ENCODE data around the gene FAM184A.

FAM184A gene

DNA sequence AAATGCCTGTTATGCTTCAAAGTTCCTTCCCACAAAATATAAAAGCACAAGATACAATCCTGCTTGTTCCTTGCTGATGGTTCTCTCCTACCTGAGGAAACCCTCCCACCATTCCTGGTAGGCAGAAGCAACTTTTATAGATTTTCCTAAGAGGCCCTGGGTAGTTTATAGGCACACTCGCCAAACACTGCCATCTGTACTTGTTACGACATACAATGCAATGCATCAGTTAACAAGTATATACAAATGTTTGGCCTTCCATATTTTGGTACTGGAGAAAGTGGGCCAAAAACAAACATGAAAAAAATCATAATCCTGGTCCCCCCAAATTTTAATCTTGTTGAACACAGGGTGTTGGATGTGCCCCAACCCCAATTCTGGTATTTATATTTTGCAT is 160.1 kb downstream of the FAM184A start:
- no peak overlapping the region for H3K27ac ChIP-seq (ENCODE audit: insufficient read depth, low read depth, low read length, poor library complexity, severe bottlenecking)
- peaks cover 16% of the 10 kb centered on the region for H3K36me3 ChIP-seq (ENCODE audit: control insufficient read depth, insufficient read depth, low read length)
- H3K27me3 ChIP-seq (ENCODE audit: control insufficient read depth, insufficient read depth, low read length, poor library complexity, severe bottlenecking) = no peaks in the 10 kb centered on the region
- WGBS, 2 experiments = 86 to 100% methylated on average over 2 of the region's 2 CpGs
- H3K9me3 ChIP-seq (ENCODE audit: control insufficient read depth, low read length) = no peaks in the 10 kb centered on the region
- H3K4me3 ChIP-seq (ENCODE audit: insufficient read depth, low read depth, low read length) = no peak overlapping the region
- H3K4me1 ChIP-seq (ENCODE audit: control insufficient read depth, insufficient read depth, low read length) = no peaks in the 10 kb centered on the region

GRCh38 chr6:118917546-118918328 is 160.7 kb downstream of the FAM184A start:
- peaks cover 17% of the 10 kb centered on the region for H3K36me3 ChIP-seq (ENCODE audit: control insufficient read depth, insufficient read depth, low read length)
- H3K9me3 ChIP-seq (ENCODE audit: control insufficient read depth, low read length) = no peaks in the 10 kb centered on the region
- H3K4me1 ChIP-seq (ENCODE audit: control insufficient read depth, insufficient read depth, low read length) = no peaks in the 10 kb centered on the region
- no peaks in the 10 kb centered on the region for H3K27me3 ChIP-seq (ENCODE audit: control insufficient read depth, insufficient read depth, low read length, poor library complexity, severe bottlenecking)
- H3K4me3 ChIP-seq (ENCODE audit: insufficient read depth, low read depth, low read length) = no peak overlapping the region
- 95 to 96% methylated on average over 5 of the region's 5 CpGs for WGBS, 2 experiments
- no peak overlapping the region for H3K27ac ChIP-seq (ENCODE audit: insufficient read depth, low read depth, low read length, poor library complexity, severe bottlenecking)

GRCh38 chr6:118914598-118914997 is 163.9 kb downstream of the FAM184A start:
- H3K27ac ChIP-seq (ENCODE audit: insufficient read depth, low read depth, low read length, poor library complexity, severe bottlenecking) = no peak overlapping the region
- no peak overlapping the region for H3K4me3 ChIP-seq (ENCODE audit: insufficient read depth, low read depth, low read length)
- no peaks in the 10 kb centered on the region for H3K27me3 ChIP-seq (ENCODE audit: control insufficient read depth, insufficient read depth, low read length, poor library complexity, severe bottlenecking)
- no peaks in the 10 kb centered on the region for H3K4me1 ChIP-seq (ENCODE audit: control insufficient read depth, insufficient read depth, low read length)
- H3K9me3 ChIP-seq (ENCODE audit: control insufficient read depth, low read length) = no peaks in the 10 kb centered on the region
- H3K36me3 ChIP-seq (ENCODE audit: control insufficient read depth, insufficient read depth, low read length) = peaks cover 23% of the 10 kb centered on the region

DNA sequence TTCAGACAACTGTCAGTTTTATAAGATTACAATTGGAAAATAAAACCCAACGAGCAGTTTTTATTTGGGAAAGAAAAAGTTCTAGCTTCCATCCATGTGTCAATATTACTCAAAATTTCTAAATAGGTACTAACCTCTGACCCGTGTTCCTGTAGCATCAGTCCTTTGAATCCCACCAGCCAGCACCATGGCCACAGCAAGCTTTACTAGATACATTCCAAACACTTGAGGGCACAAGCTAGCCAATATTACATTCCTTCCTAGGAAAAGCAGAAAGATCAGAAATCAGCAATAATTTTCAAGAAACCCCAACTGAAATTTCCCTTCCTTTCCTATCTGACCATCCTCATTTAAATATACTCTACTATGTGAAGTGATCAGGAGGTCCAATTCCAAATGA is 165.3 kb downstream of the FAM184A start:
- H3K4me1 ChIP-seq (ENCODE audit: control insufficient read depth, insufficient read depth, low read length) = no peaks in the 10 kb centered on the region
- no peak overlapping the region for H3K27ac ChIP-seq (ENCODE audit: insufficient read depth, low read depth, low read length, poor library complexity, severe bottlenecking)
- H3K36me3 ChIP-seq (ENCODE audit: control insufficient read depth, insufficient read depth, low read length) = peaks cover 29% of the 10 kb centered on the region
- H3K9me3 ChIP-seq (ENCODE audit: control insufficient read depth, low read length) = no peaks in the 10 kb centered on the region
- H3K4me3 ChIP-seq (ENCODE audit: insufficient read depth, low read depth, low read length) = no peak overlapping the region
- no peaks in the 10 kb centered on the region for H3K27me3 ChIP-seq (ENCODE audit: control insufficient read depth, insufficient read depth, low read length, poor library complexity, severe bottlenecking)
- 91 to 98% methylated on average over 2 of the region's 2 CpGs for WGBS, 2 experiments

DNA sequence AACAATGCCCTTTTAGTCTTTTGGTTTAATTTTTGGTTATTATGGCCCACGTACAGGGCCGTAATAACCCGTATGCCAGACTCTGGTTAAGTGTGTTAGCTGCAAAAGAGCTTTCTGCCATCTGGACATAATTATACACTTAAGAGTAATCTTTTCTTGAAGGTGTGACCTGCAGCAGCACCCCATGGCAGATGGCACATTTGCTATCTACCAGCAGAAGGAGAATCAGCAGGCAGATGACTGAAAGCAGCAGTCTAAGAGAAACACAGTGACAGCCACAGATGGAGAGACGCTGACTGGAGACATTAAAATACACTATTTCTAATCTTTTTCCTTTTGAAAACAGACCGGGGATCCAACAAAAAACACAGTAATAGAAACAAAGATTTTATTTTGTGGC is 165.8 kb downstream of the FAM184A start:
- Histone ChIP-seq H3K4me3 (ENCODE audit: insufficient read depth, low read depth, low read length) (no peak overlapping the region), H3K27me3 (ENCODE audit: control insufficient read depth, insufficient read depth, low read length, poor library complexity, severe bottlenecking) (no peaks in the 10 kb centered on the region), H3K27ac (ENCODE audit: insufficient read depth, low read depth, low read length, poor library complexity, severe bottlenecking) (no peak overlapping the region), H3K4me1 (ENCODE audit: control insufficient read depth, insufficient read depth, low read length) (no peaks in the 10 kb centered on the region), H3K36me3 (ENCODE audit: control insufficient read depth, insufficient read depth, low read length) (peaks cover 29% of the 10 kb centered on the region), H3K9me3 (ENCODE audit: control insufficient read depth, low read length) (no peaks in the 10 kb centered on the region)
- WGBS, 2 experiments = 83 to 100% methylated on average over 4 to 5 of the region's 5 CpGs

Measured in ectodermal cell (in vitro differentiated cells).